HG03097 (cell line): Measurements from ENCODE around the gene CCNY.
A peak's percentile ranks its signal among the peaks of the same experiment; 100 is the strongest.

Source experiments
- ATAC-seq: cut with Tn5 transposase; IDR thresholded peaks from one replicate; pipeline ENCODE4 v1.9.1; 2021; ENCODE audit not compliant: unreplicated experiment, low FRiP score

CCNY gene

DNA sequence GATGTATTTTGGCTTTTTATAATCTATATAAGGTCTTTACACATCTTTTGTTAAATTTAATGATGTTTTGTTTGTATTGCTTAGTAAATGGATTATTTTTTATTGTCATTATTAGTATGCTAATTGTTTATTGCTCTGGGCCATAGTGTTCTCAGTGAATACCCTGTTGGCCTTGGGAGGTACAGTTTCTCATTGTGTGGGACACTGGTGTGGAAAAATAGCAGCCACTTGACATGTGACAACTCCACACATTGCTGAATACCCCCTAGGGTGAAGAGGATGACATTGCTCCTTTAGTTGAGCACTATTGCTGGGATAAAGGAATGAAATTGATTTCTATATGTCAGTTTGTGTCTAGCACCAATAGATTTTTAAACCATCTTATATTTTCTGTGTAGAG lies 130.9 kb downstream of the CCNY start:
- ATAC-seq: no peak

DNA sequence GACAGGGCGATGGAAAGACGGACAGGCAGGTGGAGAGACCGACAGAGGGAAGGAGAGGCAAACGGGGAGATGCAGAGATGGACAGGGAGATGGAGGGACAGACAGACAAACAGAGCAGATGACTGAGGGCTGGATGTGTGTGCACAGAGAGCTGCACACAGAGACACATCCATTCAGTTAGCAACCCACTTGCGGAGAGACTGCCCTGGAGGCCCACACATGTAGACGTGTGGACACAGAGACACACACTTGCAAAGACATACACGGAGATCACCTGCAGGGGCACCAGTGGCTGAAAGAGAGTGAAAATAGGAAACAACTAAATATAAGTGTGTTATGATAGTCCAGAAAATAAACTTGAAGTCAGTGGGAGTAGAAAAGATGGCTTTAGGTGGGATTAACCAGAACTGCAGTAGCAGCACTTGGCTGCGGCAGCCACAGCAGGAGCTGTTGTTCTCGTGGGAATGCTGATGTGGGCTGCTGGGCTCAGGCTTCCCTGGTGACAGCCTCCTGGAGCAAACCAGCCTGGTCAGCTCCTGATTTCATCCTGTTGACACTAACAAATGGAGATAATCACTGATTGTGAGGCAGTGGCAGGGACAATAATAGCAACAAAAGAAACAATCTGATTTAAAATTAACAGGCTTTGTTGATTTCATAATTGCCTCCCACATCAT lies 134.1 kb downstream of the CCNY start:
- no peak for ATAC-seq

DNA sequence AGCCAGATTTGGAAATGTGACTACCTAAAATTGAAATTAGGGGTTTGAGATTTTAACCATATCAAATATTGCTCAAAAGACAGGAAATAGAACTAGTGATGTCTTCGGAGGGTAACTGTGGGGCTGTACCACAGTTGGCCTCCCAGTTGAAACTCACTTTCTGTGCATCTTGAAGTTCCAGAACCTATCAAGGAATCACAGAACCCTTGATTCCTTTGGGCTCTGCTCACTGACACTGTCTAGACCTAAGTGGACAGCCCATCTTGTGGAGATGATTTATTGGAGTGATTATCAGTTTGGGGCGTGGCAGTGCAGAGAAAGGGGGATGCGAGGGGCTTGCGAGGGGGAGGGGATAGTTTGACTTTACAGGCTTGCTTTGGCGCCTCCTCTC lies 134.6 kb downstream of the CCNY start:
- no peak for ATAC-seq

DNA sequence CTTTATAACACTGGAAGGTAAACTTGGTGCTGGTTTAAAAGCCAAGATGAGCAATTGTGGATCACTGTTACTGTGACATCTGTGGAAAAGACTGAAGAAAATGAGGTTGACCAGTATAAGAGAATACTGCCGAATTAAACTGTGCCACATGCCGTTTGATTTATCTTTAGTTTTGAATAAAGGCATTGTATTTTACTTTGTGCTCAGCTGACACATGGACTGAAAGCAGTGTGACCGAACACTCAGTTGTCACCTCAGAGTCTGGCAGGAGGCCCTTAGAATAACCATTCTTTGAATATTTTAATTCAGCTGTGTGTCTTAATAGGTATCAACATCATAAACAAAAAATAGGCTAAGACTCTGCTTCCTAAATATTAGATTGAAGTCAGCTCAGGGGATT lies 135.1 kb downstream of the CCNY start:
- ATAC-seq: no peak

DNA sequence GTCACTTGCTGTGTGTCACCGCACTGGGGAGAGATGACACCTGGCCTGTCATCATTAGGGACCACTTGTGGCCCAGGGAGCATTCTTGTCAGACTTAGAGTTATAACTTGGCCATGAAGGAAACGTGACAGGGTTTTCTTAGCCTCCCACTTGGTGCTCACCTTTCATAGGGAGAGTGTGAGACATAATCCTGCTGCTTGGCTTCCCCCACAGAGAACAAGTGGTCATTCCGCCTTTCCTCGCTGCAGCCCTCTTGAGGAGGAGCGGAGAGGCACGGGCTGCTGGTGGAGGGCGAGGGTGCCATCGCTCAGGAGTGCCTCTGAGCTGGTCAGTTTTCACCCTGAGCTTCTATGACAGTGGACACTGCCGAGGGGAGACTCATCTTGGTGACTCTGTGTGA lies 143.8 kb downstream of the CCNY start:
- no peak for ATAC-seq

DNA sequence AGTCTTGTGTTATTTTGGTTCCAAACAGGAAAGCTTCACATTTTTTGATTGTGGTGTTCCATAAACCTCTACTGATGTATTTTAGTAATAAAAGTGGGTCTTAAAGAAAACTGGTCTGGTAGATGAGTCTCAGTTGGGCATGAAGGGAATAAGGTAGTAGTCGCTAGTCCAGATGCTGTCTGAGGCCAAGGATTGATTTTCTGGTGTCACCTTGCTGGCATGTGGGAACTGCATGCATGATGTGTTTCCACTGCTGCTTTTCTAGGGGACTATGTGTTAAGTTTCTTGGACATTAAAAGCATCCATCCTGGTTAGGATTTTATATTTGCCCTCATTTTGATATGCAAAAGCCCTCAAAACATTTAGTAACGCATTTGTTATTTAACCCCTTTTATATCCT lies 145.1 kb downstream of the CCNY start:
- ATAC-seq: no peak

DNA sequence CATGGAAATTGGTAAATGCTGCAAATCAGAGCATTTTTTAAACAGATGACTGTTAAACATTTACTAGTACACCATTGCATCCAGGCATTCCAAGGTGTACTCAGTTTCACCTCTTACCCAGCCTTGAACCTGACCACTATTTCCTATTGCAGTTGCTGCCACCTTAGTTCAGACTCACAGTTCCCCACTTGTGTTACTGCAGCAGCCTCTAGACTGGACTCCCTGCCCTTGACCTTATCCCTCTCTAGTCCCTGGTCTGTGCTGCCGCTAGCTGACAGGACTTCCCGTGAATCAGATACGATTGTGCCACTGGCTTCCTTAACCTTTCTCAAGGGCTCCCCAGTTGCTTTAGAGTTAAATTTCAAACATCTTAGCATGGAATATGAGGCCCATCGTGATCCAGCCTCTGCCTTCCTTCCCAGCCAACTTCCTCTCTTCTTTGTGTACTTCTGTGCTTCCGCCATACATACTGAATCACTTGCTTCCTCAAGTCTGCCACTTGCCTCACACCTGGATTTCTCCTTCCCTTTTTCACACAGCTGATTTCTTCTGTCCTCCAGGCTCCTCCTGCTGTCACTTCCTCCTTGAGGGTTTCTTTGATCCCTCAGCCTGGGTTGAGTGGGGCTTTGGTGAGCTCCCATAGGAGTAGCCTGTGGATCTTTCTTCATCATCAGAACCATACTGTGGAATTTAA lies 150.1 kb downstream of the CCNY start:
- ATAC-seq: no peak

DNA sequence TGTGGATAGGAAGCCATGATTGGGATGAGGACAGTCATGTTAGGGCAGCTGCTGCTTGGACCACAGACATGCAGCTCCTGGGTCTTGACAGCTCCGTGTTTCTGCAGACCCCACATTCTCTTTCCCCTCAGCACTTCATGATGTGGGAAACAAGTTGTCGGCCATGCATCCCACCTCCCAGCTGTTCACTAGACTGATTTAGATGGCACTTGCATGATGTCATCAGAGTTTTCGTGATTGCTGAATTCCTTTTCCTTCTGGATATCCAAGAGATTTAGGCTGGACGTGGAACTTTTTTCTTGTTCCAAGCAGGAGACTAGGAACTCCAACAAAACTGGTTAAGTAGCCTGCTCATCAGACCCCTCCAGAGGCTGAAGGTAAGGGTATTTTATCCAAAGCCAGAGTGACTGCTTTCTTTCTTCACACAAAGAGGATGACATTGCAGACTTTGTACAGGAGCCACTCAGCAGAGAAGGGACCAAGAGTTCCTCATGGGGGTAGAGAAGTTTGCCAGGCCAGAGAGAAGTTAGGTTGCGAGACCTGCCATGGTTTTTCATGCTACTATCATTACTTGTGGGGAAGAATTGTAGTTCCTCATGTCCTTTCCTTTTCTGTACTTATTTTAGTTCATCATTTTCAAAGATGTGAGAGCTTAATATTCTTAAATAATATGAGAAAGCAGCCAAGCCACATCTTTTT lies 151.2 kb downstream of the CCNY start:
- no peak for ATAC-seq

DNA sequence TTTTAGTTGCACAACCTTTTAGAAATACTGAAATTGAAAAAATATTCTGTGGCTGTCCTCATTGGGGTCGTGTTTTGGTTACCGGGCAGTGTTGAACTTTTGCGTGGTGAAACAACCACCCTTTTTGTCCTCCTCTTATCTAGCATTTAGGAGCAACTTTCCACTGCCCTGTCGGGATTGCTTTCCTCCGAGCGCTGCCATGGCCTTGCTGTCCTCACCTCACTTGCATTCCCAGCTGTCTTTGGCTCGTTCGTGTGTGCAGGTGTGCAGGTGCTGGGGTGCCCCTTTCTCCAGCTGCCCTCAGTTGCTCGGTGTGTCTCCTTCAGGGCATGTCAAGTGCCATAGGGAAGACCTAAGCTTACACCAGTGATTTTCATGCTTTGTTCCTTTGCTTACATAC lies 151.9 kb downstream of the CCNY start:
- ATAC-seq: no peak

DNA sequence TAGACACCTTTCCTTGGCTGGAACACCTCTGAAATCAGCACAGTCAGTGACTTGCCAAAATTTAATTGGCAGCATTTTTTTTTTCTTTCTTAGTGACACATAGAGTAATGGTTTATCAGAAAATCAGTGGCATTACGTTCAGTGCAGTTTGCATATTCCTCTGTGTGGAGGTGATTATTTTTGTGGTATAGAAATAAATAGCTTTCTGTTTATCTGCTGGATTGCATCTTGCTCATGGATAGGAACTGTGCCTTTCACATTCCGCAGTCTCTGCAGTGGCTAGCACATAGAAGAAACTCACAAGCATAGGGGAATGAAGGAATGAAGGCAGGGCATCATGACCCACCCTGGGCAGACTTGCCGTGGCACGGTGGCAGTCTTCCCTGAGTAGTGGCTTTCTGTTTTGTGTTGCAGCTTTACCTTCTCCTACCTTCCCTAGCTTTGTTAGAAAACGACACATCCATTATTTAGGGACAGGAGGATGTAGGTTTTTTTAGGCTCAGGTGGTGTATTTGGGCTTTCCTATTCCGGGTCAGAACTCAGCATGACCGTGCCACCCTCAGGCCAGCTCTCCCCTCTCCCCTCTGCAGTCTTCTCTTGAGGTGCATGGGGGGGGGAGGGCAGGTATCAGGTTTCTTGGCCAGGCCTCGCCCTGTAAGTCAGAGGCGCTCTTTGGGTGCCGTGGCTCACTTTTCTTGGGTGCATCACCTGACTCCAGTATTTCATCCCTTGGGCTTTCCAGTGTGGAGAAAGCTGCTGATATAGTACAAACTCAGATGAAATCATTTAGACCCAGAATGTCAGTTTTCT lies 156.3 kb downstream of the CCNY start:
- ATAC-seq: no peak

DNA sequence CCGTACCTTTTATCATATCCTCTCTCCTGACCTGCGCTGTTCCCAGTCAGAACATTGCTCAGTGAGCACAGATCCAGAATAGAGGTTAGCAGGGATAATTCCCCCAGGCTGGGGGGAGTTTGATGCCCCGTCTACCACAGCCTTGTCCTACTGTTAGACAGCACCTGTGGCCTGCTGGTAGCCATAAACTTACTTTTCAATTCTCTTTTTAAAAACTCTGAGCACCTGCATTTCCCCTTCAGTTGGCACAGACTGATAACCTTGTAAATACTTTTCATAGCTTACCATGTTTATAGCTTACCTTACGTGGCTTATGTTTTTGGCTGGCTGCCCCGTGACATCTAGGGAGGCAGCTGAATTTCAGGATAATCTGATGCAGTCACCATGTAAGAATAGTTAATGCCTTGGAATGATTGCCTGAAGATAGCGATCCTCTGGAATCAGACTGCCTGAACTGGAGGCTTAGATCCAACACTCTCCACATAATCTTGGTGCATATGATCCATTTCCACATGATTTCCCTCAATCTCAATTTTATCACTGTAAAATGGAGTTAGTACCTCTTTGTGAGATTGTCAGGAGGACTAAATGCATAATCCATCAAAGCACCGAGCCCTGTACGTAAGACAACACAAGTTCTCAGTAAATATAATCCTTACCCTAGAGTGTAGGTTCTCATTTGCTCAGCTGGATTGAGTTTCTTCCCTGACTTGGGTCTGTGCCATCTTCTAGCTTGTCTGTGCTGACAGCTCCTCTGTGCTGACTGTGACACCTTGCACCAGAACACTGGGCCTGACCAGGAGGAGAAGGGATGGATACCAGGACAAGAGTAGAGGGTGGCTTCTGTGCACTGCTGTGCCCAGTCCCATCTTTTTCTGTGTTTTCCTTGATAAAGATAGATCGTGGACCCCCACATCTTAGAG lies 157.1 kb downstream of the CCNY start:
- ATAC-seq: no peak

DNA sequence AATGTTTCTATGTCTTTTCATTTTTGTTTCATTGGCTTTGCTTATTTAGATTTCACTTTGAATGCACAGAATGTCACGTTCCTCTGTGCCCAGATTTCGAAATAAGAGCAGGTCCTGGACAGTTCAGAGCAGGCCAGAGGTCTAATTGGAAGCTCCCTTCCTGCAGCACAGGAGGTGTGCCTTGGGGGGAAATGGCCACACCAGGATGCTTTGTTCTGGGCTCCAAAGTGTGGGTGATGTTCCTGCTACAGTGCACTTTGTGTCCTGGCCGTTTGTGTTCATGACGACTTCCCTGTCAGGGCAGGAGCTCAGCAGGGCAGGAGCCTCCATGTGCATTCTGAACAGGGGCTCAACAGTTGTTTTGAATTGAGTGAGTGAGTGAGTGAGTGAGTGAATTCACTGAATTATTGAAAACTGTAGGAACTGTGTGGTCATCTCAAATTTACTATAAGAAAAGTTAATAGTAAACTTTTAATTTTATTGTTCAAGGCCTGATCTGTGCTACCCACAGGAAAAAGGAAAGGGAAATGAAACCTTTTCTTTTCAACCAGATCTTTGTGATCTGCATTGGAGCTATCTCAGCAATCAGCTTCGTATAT lies 159.3 kb downstream of the CCNY start:
- ATAC-seq: peak; percentile 58

DNA sequence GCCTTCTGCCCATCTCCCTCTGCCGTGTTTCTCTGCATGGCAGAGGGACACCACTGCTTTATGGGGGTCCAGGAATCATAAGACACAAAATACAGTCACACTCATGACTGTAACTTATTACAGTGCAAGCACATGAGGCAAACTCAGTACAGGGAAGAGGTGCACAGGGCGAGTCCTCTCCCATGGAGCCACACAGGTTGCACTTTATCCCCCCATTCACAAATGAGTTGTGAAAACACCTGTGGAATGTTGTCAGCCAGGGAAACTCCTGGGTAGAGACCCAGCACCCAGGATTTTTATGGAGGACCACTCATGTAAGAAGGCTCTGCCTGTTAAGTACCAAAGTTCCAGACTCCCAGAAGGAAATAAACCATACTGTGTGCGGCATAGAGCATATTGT lies 161.6 kb downstream of the CCNY start:
- ATAC-seq: no peak

DNA sequence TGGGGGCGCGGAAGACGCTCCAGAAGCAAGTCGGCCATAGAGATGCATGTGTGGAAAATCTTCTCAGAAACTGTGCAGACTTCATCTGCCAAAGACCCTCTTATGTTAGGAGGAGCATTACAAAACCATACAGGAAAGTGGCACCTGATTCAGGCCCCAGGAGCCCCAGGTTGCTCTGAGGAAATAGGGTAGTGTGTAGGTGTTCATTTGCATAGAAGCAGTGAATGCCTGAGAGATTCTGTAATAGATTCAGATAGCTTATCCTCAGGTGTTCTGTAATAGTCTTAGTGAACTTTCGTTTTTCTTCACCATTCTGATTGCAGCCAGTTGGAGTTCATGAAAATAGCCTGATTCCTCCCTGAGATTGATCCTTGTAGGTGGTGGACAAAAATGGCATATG lies 162.4 kb downstream of the CCNY start:
- no peak for ATAC-seq

DNA sequence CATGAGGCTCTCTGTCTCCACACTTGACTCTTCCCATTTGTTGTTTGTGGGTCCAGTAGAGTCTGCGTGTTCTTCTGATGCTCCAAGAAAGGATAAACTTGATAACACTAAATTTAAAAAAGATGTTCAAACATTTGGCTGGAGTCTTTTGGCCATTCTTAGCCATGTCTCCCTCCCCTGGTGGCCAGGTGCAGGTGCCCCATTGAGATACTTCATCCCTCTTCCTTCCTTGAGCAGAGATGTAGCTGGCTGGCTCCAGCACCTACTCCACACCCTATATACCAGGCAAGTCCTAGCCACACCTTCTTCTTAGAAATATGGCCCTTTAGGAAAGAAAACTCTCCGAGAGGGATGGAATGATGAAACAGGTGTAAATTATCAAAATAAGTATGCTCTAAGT lies 165.6 kb downstream of the CCNY start:
- ATAC-seq: no peak

DNA sequence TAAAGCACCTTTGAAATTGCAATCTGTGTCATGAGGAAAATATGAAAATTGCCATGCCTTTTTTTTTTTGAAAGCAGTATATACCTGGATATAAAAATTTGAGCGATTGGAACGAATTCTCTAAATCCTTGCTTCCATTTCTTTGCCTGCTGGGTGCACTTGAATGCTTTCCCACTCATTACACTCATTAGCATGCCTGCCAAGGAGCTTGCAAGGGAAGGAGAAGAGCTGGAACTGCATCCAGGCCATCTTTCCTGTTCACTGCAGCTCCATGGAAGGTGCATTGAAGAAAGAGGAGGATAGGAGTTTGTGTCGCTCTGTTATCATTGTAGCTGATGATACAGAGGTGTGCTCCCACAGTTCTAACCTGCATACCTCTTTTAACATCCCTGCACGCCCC lies 166.4 kb downstream of the CCNY start:
- ATAC-seq: no peak

DNA sequence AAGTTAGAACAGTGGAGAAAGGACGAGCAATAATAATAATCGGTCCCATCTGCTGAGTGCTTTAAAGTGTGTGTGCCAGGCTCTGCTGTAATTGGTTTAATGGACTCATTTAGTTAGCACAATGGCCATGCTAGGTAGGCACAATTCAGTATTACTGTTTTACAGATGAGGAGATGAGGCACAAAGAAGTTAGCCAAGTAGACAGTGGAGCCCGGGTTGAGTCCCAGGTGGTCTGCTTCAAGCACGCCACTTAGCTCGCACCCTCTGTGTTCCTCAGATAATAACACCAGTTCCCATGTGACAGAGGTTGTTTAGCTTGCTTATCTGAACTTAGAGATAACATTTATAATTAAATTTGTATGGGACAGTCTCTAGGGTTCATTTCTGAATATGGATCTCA lies 167.3 kb downstream of the CCNY start:
- ATAC-seq: no peak

DNA sequence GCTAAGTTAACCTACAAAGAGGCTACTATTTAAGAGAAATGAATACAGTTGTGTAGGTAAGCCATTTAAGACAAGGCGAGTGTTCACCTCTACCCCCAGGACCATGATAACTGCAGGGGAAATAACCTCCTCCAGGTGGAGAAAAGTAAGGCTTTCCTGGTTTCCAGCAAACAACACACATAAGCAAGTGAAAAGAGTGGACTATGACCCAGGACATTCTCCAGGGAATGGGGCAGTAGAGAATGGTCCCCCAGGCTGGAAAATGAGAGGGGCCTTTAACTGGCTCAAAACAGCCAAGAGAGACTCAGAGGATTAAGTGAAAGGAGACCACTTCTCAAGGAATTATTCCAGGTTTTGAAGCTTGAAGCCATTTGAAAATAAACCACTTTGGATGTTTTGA lies 167.8 kb downstream of the CCNY start:
- ATAC-seq: no peak

DNA sequence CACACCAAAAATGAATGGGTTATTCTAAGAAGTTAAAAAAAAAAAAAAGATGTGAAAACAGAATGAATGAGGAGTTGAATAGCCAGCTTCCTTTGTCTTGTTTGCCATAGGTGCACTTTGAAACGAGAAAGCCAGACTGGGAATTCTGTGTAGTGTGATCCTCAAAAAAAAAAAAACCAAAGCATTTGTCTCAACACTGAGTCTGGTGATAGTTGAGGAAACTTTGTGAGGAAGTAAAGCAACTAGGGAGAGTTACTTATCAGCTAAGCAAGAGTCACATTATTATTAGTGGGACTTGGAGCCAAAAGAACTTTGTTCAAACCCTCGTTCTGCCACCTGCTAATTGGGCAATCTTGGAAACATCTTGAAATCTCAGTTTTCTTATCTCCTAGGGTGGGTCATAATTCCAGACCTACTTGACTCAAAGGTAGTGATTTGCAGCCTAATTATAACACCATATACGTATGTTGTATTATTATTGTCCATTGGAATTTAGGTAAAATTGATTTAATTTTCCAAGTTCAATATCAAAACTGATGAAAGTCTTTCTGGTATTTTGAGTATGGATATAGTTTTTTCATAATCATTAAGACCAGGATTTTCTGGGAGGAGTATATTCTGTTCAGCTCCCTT lies 169.0 kb downstream of the CCNY start:
- no peak for ATAC-seq
